K562 (cell line): ENCODE data around the gene CTAG2. TPM values are rescaled to one million over a fixed set of nuclear protein-coding genes. Genes with fewer than 3 reads are reported as not detected.

ENCODE experiments used
- ATAC-seq: fragments of 200-7000 bp; cut with Tn5 transposase; 3 replicates; pipeline ENCODE4 v1.9.1; 2020; ENCODE audit warnings: moderate library complexity
- BruUV-seq: library from RNA; stranded (reverse); fragments of 400-500 nt; replicated peaks from 2 replicates; lab custom pipeline; 2021; lab: Mats Ljungman, UMichigan
- CTCF ChIA-PET: fragments of 300-600 bp; formaldehyde crosslinking; extraction: SDS; loops from one replicate; lab custom pipeline; 2021; ENCODE audit warnings: low intra/inter-chr PET ratio; lab: Yijun Ruan, JAX
- POLR2A ChIA-PET: fragments of 300-600, 350-650 bp; sonication (Branson Sonifier 250); formaldehyde crosslinking; extraction: SDS; loops from one replicate; lab custom pipeline; 2021; ENCODE audit warnings: antibody characterized with exemption, inconsistent platforms; lab: Yijun Ruan, JAX
- DNase-seq, 4 experiments: peaks; one replicate each; pipeline versions ENCODE4 v3.0.0 to v3.0.0-alpha.2; 2011 to 2018; ENCODE audit warnings: low spot score in 3 of 4, mixed read lengths in 3 of 4; ENCODE audit errors: extremely low read depth in 1 of 4
- FAIRE-seq: peaks from 2 replicates; lab custom pipeline; 2011; peaks lifted over from hg19 to GRCh38; lab: Jason Lieb, UNC
- H2AFZ ChIP-seq: 2 replicates; pipeline ENCODE4 v1.6.0; 2011; ENCODE audit warnings: low read depth, low read length, control low read depth, inconsistent platforms
- H3K27ac ChIP-seq: fragments of 200-600 bp; 3 replicates; pipeline ENCODE4 v1.8.0; 2011; ENCODE audit warnings: low read depth, mild to moderate bottlenecking, control low read depth, inconsistent platforms, low read length, moderate library complexity, mixed read lengths; ENCODE audit errors: extremely low read depth
- H3K27me3 ChIP-seq, 2 experiments: fragments of 300-600 bp in 1 of 2; 2 replicates in 1 of 2; 3 replicates in 1 of 2; pipeline versions ENCODE4 v1.6.0 to v1.8.0; 2011; ENCODE audit warnings: inconsistent platforms in 2 of 2, low read length in 2 of 2, mild to moderate bottlenecking in 1 of 2, mixed read lengths in 1 of 2, moderate library complexity in 1 of 2; ENCODE audit not compliant: control insufficient read depth in 2 of 2, insufficient read depth in 2 of 2
- H3K36me3 ChIP-seq: fragments of 300-600 bp; 3 replicates; pipeline ENCODE4 v1.8.0; 2011; ENCODE audit warnings: mild to moderate bottlenecking, low read length, inconsistent platforms; ENCODE audit not compliant: control insufficient read depth, insufficient read depth
- H3K4me1 ChIP-seq, 2 experiments: fragments of 200-600 bp in 1 of 2; replicated peaks in 1 of 2; 2 replicates in 1 of 2; 3 replicates in 1 of 2; pipeline versions ENCODE4 v1.5.1 to v1.8.0; 2011; ENCODE audit warnings: inconsistent platforms in 2 of 2, low read length in 2 of 2, mild to moderate bottlenecking in 1 of 2, mixed read lengths in 1 of 2, moderate library complexity in 1 of 2; ENCODE audit not compliant: control insufficient read depth in 2 of 2, insufficient read depth in 2 of 2
- H3K4me2 ChIP-seq: 2 replicates; pipeline ENCODE4 v1.6.1; 2011; ENCODE audit warnings: low read length, control low read depth, inconsistent platforms, mixed read lengths; ENCODE audit not compliant: insufficient read depth
- H3K4me3 ChIP-seq: fragments of 200-600 bp; sonication (generic), shearing (Covaris generic); 2 replicates; pipeline ENCODE4 v1.5.1; 2016; ENCODE audit warnings: control low read depth, inconsistent platforms
- H3K79me2 ChIP-seq: fragments of 200-600 bp; 3 replicates; pipeline ENCODE4 v1.8.0; 2011; ENCODE audit warnings: low read length, inconsistent platforms; ENCODE audit not compliant: control insufficient read depth, insufficient read depth
- H3K9ac ChIP-seq, 2 experiments: 2 replicates each; pipeline versions ENCODE4 v1.6.0 to v1.6.1; 2011; ENCODE audit warnings: low read depth in 2 of 2, low read length in 2 of 2, control low read depth in 1 of 2, inconsistent platforms in 1 of 2, mild to moderate bottlenecking in 1 of 2, mixed read lengths in 1 of 2; ENCODE audit not compliant: insufficient read depth in 1 of 2
- H3K9me1 ChIP-seq: one replicate; pipeline ENCODE4 v1.6.0; 2011; ENCODE audit warnings: inconsistent platforms, mild to moderate bottlenecking, low read length, moderate library complexity; ENCODE audit not compliant: control insufficient read depth, insufficient read depth
- H3K9me3 ChIP-seq: replicated peaks from 2 replicates; pipeline ENCODE4 v1.5.1; 2011; ENCODE audit warnings: low read depth, low read length, inconsistent platforms; ENCODE audit not compliant: control insufficient read depth, insufficient read depth
- H4K20me1 ChIP-seq: replicated peaks from 2 replicates; pipeline ENCODE4 v1.6.1; 2011; ENCODE audit warnings: low read length, inconsistent platforms, mixed read lengths; ENCODE audit not compliant: control insufficient read depth, insufficient read depth
- ATF6 ChIP-seq: sonication (generic); formaldehyde crosslinking; IDR thresholded peaks from 2 replicates; pipeline ENCODE4 v1.4.0; 2020; ENCODE audit warnings: mild to moderate bottlenecking, missing genetic modification reagents
- BRCA1 ChIP-seq, 2 experiments: fragments of 450-650 bp in 1 of 2; sonication (generic) in 1 of 2; formaldehyde crosslinking in 1 of 2; IDR thresholded peaks; 2 replicates each; pipeline versions ENCODE4 v1.5.0 to v1.6.1; 2017 to 2020; ENCODE audit warnings: mild to moderate bottlenecking in 1 of 2, missing genetic modification reagents in 1 of 2
- ETS1 ChIP-seq: conservative IDR thresholded peaks from 2 replicates; pipeline ENCODE4 v1.6.1; 2011; ENCODE audit warnings: low read depth, mild to moderate bottlenecking, low read length; ENCODE audit not compliant: control insufficient read depth
- FOS ChIP-seq: IDR thresholded peaks from 3 replicates; pipeline ENCODE4 v1.6.1; 2011; ENCODE audit not compliant: insufficient read length; ENCODE audit errors: extremely low read depth
- MECOM ChIP-seq: fragments of 250-450 bp; sonication (Bioruptor Pico); IDR thresholded peaks from 2 replicates; pipeline ENCODE4 v1.8.0; 2022; ENCODE audit warnings: inconsistent platforms
- MTA3 ChIP-seq: fragments of 450-650 bp; formaldehyde crosslinking; IDR thresholded peaks from 2 replicates; pipeline ENCODE4 v1.6.1; 2017; ENCODE audit warnings: mild to moderate bottlenecking, borderline replicate concordance
- TFAM ChIP-seq: fragments of 250-450 bp; sonication (Bioruptor Pico); conservative IDR thresholded peaks from 2 replicates; pipeline ENCODE4 v1.5.0; 2021; ENCODE audit warnings: mild to moderate bottlenecking, moderate library complexity
- ZEB2 ChIP-seq: fragments of 450-650 bp; IDR thresholded peaks from 2 replicates; pipeline ENCODE4 v1.6.1; 2016
- ZNF583 ChIP-seq: fragments of 250-450 bp; sonication (Bioruptor Pico); IDR thresholded peaks from 2 replicates; pipeline ENCODE4 v1.4.0; 2020
- ZNF785 ChIP-seq: fragments of 250-450 bp; sonication (Bioruptor Pico); IDR thresholded peaks from 2 replicates; pipeline ENCODE4 v1.4.0; 2020; ENCODE audit warnings: mild to moderate bottlenecking
- WGBS: fragments of 100-300 bp; shearing (Covaris generic); methylation state at CpG from one replicate; pipeline ENCODE4 v1.1.6; 2016; ENCODE audit warnings: low coverage, mixed read lengths; ENCODE audit not compliant: insufficient coverage; ENCODE audit errors: missing lambda C conversion rate; 5-methylcytosine and 5-hydroxymethylcytosine counted together
- in situ Hi-C: fragments of 300-500 bp; cut with MboI; formaldehyde crosslinking; loops from 4 replicates; pipeline ENCODE4 v1.15.0; 2018; ENCODE audit warnings: inconsistent platforms, mixed read lengths
- intact Hi-C: fragments of 100-400 bp; cut with micrococcal nuclease; formaldehyde crosslinking; loops from 2 replicates; pipeline ENCODE4 v1.14.2; 2022
- polyA plus RNA-seq, 8 experiments: library from polyadenylated mRNA; depleted of rRNA in 4 of 8; stranded (reverse) in 5 of 8; unstranded in 3 of 8; fragments of >200 nt; fragmentation: Nextera tagmentation in 2 of 8; fragmentation: Illumina TruSeq in 1 of 8; extraction: Ambion mirVana in 2 of 8; extraction: Trizol in 1 of 8; gene quantifications; 2 replicates each; pipeline versions ENCODE4 v1.2.1 to v1.2.3, GENCODE V29; 2011 to 2014; ENCODE audit warnings: inconsistent platforms in 1 of 8, missing spikeins in 1 of 8
- total RNA-seq, 7 experiments: library from RNA; depleted of rRNA in 6 of 7; stranded (reverse); fragments of >200 nt in 6 of 7; fragmentation: Illumina TruSeq in 2 of 7; extraction: Trizol in 2 of 7; gene quantifications; 2 replicates each; pipeline versions ENCODE4 v1.2.1 to v1.2.3, GENCODE V29; 2011 to 2021; ENCODE audit warnings: low replicate concordance in 1 of 7
- TF ChIP-seq, protein P1 (sequence below): sonication (generic); formaldehyde crosslinking; IDR thresholded peaks from 2 replicates; pipeline ENCODE4 v1.8.0; 2022; ENCODE audit warnings: missing genetic modification reagents, mild to moderate bottlenecking, moderate library complexity, borderline replicate concordance

The CTAG2 gene
- total and polyA plus RNA-seq, 9 of the 15 experiments (the other 6 are each of a cell fraction or from before 2014, with no cell fraction given): 1.7 to 63.0 (median 18.8) TPM

GRCh38 chrX:154605566-154605965 is 47.8 kb downstream of the CTAG2 start:
- no TSS peak for BruUV-seq
- Histone ChIP-seq H4K20me1 (no peaks in the 10 kb centered on the region; the same call in 1 of the 2 replicates), H3K9me1 (no peaks in the 10 kb centered on the region), H3K27me3 (peaks cover 20 to 43% of the 10 kb centered on the region in 2 experiments; a peak in 4 of 5 replicates), H3K9ac (no peak overlapping the region), H3K4me1 (no peaks in the 10 kb centered on the region; a peak in 1 of 5 replicates), H3K79me2 (no peaks in the 10 kb centered on the region), H3K4me2 (no peak overlapping the region), H2AFZ (no peak overlapping the region), H3K4me3 (no peak overlapping the region), H3K9me3 (no peaks in the 10 kb centered on the region), H3K27ac (no peak overlapping the region), H3K36me3 (no peaks in the 10 kb centered on the region)
- no peak for ATAC-seq
- in situ Hi-C loops (no loop called here), intact Hi-C loops (no loop called here)
- TF ChIP-seq ZEB2: no peak
- TF ChIP-seq, protein P1, sequence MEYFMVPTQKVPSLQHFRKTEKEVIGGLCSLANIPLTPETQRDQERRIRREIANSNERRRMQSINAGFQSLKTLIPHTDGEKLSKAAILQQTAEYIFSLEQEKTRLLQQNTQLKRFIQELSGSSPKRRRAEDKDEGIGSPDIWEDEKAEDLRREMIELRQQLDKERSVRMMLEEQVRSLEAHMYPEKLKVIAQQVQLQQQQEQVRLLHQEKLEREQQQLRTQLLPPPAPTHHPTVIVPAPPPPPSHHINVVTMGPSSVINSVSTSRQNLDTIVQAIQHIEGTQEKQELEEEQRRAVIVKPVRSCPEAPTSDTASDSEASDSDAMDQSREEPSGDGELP (CRISPR knock-in tag): no peak
- no peak for TF ChIP-seq MECOM
- no peak for TF ChIP-seq ZNF785
- no peak for TF ChIP-seq ATF6 (CRISPR knock-in tag)
- TF ChIP-seq ZNF583 (CRISPR knock-in tag): no peak
- no peak for TF ChIP-seq TFAM (CRISPR knock-in tag)
- no peak for TF ChIP-seq FOS
- TF ChIP-seq BRCA1 (IDR thresholded peaks at IDR 0.05): no peak
- no peak for TF ChIP-seq BRCA1 (CRISPR knock-in tag; IDR thresholded peaks at IDR 0.05)
- no peak for TF ChIP-seq MTA3
- no peak for TF ChIP-seq ETS1
- POLR2A ChIA-PET: interaction anchor here (0.6 kb wide), 1 partner anchor 198 kb away, joined by 3 read pairs; no protein-coding TSS in a partner anchor
- FAIRE-seq: no peak
- 2% methylated on average over 5 of the region's 6 CpGs for WGBS
- CTCF ChIA-PET: no interaction called here
- DNase-seq: no peak
